Mucosa of rectum (tissue), 2 donors: Measurements from ENCODE around the gene VAV2.

Experiments used
- H3K27ac ChIP-seq, 2 donors: one replicate each; pipeline ENCODE4 v1.7.0; 2013; ENCODE audit warnings: inconsistent platforms in 2 of 2, low read depth in 2 of 2, low read length in 2 of 2
- H3K27me3 ChIP-seq, 2 donors: one replicate each; pipeline ENCODE4 v1.7.0; 2013; ENCODE audit warnings: low read length in 2 of 2; ENCODE audit not compliant: control insufficient read depth in 2 of 2, insufficient read depth in 2 of 2
- H3K36me3 ChIP-seq, 2 donors: one replicate each; pipeline ENCODE4 v1.7.0; 2013; ENCODE audit warnings: low read length in 2 of 2; ENCODE audit not compliant: control insufficient read depth in 2 of 2, insufficient read depth in 2 of 2
- H3K4me1 ChIP-seq, 2 donors: one replicate each; pipeline ENCODE4 v1.7.0; 2013; ENCODE audit warnings: low read length in 2 of 2, mild to moderate bottlenecking in 1 of 2; ENCODE audit not compliant: control insufficient read depth in 2 of 2, insufficient read depth in 2 of 2
- H3K4me3 ChIP-seq, 2 donors: one replicate each; pipeline ENCODE4 v1.7.0; 2013; ENCODE audit warnings: low read length in 2 of 2
- H3K9ac ChIP-seq, 2 donors: one replicate each; pipeline ENCODE4 v1.7.0; 2013; ENCODE audit warnings: low read length in 2 of 2, low read depth in 1 of 2, mild to moderate bottlenecking in 1 of 2
- H3K9me3 ChIP-seq, 2 donors: one replicate each; pipeline ENCODE4 v1.7.0; 2013; ENCODE audit warnings: low read length in 2 of 2; ENCODE audit not compliant: control insufficient read depth in 2 of 2
- donor health status: healthy.
- donor health status: Normal muscosa, but diverticular disease.

The VAV2 gene

DNA sequence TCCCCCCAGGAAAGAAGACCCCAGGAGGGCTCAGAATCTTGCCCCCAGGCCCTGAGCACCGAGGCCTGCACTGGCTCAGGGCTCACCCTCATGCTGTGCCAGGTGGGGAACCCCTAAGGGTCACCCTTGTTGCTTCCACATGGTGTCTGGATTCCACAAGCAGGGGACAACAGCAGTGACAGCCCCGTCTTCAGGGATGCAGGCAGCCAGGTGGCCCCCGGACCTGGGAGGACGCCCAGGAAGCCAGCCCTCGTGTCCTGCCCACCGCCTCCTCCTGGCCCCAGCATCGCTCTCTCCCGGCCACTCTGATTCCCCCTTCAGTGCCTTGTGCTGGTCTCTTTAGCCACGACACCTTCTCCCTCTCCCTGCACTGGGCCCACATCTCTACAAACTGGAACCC, 194.0 kb downstream of the VAV2 start:
- Histone ChIP-seq H3K27ac (no peak overlapping the region), H3K27me3 (no peaks in the 10 kb centered on the region), H3K9ac (no peak overlapping the region), H3K36me3 (peaks cover 0 to 14% of the 10 kb centered on the region in 2 donors), H3K4me1 (no peaks in the 10 kb centered on the region), H3K9me3 (no peaks in the 10 kb centered on the region), H3K4me3 (no peak overlapping the region)

DNA sequence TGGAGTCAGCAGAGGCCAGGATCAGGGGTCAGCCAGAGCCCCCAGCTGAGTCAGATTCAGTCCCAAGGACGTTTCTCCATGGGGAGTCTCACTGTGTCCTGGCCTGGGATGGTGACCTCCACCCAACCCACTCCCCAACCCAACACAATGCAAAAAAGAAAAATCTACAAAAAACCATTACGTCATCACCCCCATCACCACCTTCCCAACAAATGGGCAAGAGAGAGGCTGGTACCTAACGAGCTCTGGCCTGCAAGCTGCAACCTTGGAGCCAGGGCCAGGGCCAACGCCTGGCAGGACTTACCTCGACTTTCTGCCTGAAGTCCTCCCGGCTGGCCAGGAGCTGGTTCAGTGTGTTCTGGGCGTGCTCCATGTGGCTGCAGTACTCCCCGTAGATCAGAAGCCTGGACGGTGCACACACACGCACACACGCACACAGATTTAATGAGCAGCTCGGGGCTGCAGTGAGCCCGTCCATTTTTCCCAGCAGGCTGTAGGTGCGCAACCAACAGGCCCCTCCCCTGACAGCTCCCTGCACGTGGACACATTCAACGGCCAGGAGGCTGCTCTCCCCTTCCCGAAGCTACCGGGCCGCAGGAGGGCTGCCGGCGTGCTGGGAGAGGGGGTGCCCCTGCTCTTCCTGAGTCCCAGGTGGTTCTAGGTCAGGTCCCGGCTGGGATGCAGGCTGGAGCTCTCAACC, 194.6 kb downstream of the VAV2 start:
- H3K36me3 ChIP-seq = peaks cover 0 to 14% of the 10 kb centered on the region in 2 donors
- no peak overlapping the region for H3K9ac ChIP-seq

DNA sequence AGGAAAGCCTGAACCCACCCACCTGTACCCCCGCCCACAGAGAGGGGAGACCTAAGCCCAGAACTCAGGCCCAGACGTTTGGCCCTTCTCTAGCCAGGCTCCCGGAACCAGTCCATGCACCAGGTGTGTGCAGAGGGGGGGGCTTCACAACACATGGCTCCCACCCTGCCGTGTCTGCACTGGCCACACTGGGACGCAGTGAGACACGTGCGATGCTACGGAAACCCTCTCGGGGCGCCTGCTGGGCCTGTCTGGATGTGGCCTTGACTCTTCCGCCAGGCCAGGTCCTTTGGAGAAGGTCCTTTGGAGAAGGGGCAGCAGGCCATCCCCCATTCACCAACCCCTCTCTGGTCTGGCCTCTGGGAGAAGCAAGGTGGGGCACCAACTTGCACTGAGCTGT, 195.6 kb downstream of the VAV2 start:
- H3K36me3 ChIP-seq = peaks cover 6 to 14% of the 10 kb centered on the region in 2 donors
- H3K4me1 ChIP-seq = no peaks in the 10 kb centered on the region
- H3K9ac ChIP-seq = no peak overlapping the region
- no peaks in the 10 kb centered on the region for H3K9me3 ChIP-seq
- H3K27ac ChIP-seq = no peak overlapping the region
- H3K27me3 ChIP-seq = no peaks in the 10 kb centered on the region
- no peak overlapping the region for H3K4me3 ChIP-seq

More for the DNA sequence above, 194.6 kb downstream of the VAV2 start:
- H3K4me1 ChIP-seq = no peaks in the 10 kb centered on the region
- H3K4me3 ChIP-seq = no peak overlapping the region
- H3K27me3 ChIP-seq = no peaks in the 10 kb centered on the region
- no peak overlapping the region for H3K27ac ChIP-seq
- no peaks in the 10 kb centered on the region for H3K9me3 ChIP-seq

DNA sequence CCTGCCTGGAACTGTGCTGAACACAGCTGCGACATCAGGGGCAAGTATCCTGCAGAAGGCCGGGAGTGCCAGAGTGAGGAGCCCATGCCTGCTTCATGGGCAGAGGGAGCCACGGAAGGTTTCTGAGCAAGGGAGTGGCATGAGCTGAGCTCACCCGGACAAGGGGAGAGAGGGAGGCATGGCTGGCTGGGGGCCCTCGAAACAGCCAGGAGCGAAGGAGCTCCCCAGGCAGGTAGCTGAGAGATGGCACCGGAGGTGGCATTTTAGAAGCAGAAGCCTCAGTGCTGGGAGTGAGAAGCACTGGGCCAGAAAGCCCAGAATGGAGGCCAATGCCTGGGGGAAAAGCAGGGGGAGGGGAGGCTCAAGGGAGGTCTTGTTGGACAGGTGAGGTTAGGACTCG, 197.1 kb downstream of the VAV2 start:
- Histone ChIP-seq H3K4me3 (no peak overlapping the region), H3K27me3 (no peaks in the 10 kb centered on the region)

DNA sequence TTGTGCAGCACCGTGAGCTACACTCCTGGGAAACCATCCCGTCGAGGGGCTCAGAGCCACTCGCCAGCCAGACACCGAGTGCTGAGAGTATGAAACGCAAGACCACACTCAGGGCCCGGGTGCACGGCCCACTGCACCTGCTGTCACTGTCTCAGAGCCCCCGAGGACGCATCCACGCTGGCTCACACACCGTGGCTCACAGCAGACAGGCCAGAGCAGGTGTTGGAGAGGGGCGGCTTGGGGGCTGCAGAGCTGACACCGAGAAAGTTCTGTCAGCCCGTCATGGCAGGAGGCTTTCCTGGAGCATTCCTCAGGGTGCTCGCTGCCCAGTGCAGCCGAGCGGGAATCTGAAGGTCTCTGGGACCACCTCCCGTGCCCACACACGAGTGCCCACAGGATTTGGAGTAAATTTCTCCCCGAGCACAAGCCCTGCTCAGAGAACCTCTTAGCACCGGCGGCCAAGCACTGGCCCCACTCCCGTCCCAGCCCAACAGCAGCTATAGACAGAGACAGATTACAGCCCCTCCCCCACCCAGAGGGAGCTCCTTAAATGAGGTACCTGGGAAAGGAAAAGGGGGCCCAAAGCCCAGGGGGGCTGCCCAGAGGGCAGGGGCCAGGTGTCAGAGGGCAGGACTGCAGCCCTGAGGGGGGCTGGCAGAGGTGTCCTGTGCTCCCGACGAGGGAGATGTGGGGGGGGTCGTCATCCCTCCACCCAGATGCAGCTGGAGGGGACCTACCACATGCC, 197.9 kb downstream of the VAV2 start:
- peaks cover 3 to 8% of the 10 kb centered on the region in 2 donors for H3K4me1 ChIP-seq
- H3K27me3 ChIP-seq = no peaks in the 10 kb centered on the region
- no peak overlapping the region for H3K27ac ChIP-seq
- H3K4me3 ChIP-seq = no peak overlapping the region
- H3K9me3 ChIP-seq = no peaks in the 10 kb centered on the region
- no peak overlapping the region for H3K9ac ChIP-seq
- H3K36me3 ChIP-seq = peaks cover 7 to 14% of the 10 kb centered on the region in 2 donors

More for the DNA sequence above, 197.1 kb downstream of the VAV2 start:
- Histone ChIP-seq H3K9me3 (no peaks in the 10 kb centered on the region), H3K9ac (no peak overlapping the region), H3K4me1 (peaks cover 0 to under 1% of the 10 kb centered on the region in 2 donors), H3K27ac (no peak overlapping the region), H3K36me3 (peaks cover 7 to 14% of the 10 kb centered on the region in 2 donors)

DNA sequence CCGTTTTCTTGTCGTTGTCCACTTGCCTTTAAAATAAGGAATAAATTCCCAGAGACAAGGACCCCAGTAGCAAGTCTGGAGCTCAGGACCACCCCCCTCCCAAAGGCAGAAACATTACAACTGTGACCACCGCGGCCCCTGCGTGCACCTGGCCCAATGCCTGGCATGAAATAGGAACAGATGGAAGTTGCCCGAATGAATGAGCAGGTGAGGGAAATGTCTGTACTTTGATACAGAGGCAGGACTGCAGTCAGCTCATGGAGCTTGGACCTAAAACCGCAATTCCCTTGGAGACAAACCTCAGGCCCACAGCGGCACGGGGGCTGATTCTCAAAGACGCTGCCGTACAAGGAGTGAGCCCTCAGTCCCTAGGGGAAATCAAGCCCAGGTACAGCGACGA, 198.7 kb downstream of the VAV2 start:
- H3K4me3 ChIP-seq = no peak overlapping the region
- H3K9me3 ChIP-seq = no peaks in the 10 kb centered on the region
- H3K36me3 ChIP-seq = peaks cover 7 to 11% of the 10 kb centered on the region in 2 donors
- H3K27ac ChIP-seq = no peak overlapping the region
- H3K9ac ChIP-seq = no peak overlapping the region
- H3K27me3 ChIP-seq = no peaks in the 10 kb centered on the region
- peaks cover 10 to 15% of the 10 kb centered on the region in 2 donors for H3K4me1 ChIP-seq

DNA sequence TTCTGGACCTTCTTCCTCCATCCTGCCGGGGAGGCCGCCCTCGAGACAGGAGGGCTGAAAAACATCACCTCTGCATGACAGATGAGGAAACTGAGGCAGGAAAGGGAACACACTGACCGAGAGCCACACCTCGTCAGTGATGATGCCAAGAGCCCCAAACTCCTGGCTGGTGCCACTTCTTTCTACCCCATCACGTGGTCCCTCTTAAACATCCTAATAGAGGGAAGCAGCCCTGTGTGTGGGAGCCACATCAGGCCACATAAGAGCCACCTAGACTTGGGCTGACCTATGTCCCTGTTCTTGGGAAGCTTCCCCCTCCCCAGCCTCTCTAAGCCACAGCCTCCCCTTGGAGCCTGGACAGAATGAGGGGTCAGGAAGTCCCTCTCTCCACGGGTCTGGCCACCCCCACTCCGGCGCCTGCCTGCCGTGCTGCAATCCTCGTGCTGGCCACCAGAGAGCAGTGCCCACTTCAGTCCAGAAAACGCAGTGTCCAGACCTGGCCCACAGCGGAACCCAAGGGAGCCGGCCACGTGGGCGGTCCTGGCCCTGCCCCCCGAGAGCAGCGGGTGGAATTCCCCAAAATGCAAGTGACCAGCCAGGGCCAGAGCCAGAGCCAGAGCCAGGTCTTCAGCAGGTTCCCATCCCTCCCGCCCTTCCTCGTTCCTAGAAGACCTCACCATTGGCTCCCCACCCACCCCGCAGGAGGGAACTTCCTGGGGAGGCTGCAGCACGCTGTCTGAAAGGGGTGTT, 199.2 kb downstream of the VAV2 start:
- Histone ChIP-seq H3K4me1 (peaks cover 16 to 21% of the 10 kb centered on the region in 2 donors), H3K36me3 (peaks cover 7 to 11% of the 10 kb centered on the region in 2 donors), H3K9ac (no peak overlapping the region), H3K27me3 (no peaks in the 10 kb centered on the region), H3K4me3 (no peak overlapping the region), H3K27ac (no peak overlapping the region), H3K9me3 (no peaks in the 10 kb centered on the region)

DNA sequence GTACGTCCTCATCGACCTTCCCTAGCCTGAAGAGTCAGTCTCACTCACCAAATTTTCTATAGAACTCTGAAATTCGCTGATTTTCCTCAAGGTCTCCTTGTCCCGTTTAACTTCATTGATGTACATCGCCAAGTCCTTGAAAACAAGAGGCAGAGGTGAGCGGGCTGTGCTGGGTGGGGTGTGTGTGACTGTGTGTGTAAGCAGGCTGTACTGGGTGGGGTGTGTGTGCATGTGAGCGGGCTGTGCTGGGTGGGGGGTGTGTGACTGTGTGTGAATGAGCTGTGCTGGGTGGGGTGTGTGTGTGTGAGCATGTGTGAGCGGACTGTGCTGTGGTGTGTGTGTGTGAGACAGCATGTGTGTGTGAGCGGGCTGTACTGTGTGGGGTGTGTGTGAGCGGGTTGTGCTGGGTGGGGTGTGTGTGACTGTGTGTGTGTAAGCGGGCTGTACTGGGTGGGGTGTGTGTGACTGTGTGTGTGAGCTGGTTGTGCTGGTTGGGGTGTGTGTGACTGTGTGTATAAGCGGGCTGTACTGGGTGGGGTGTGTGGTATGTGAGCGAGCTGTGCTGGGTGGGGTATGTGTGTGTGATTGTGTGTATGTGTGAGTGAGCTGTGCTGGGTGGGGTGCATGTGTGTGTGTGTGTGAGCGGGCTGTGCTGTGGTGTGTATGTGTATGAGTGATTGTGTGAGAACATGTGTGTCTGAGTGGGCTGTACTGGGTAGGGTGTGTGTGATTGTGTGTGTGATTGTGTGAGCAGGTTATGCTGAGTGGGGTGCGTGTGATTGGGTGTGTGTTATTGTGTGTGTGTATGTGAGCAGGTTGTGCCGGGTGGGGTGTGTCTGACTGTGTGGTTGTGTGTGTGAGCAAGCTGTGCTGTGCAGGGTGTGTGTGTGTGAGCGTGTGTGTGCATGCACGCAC, 200.1 kb downstream of the VAV2 start:
- Histone ChIP-seq H3K4me1 (peaks cover 24 to 26% of the 10 kb centered on the region in 2 donors), H3K9me3 (no peaks in the 10 kb centered on the region), H3K27ac (no peak overlapping the region), H3K9ac (no peak overlapping the region), H3K36me3 (peaks cover 7 to 8% of the 10 kb centered on the region in 2 donors), H3K27me3 (no peaks in the 10 kb centered on the region), H3K4me3 (no peak overlapping the region)

DNA sequence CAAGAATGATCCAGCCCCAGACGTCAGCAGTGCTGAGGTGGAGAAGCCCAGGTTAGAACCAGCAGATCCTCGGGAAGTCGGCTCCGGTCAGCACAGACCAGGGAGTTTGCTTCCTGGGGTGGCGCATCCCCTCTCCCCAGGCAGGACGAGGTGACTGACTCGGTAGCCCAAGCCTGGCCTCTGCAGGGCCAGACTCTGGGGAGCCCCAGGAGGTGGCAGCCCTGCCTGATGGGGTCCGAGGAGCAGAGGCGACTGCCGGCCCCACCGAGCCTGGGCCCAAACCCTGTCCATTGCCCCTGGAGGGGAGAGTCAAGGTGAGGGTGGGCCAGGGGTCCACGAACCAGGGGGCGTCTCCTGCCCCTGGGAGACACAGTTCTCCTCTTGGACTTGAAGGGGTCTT, 201.1 kb downstream of the VAV2 start:
- no peak overlapping the region for H3K4me3 ChIP-seq
- no peak overlapping the region for H3K27ac ChIP-seq
- H3K4me1 ChIP-seq = peaks cover 24 to 26% of the 10 kb centered on the region in 2 donors
- no peaks in the 10 kb centered on the region for H3K27me3 ChIP-seq
- no peak overlapping the region for H3K9ac ChIP-seq
- peaks cover 8 to 9% of the 10 kb centered on the region in 2 donors for H3K36me3 ChIP-seq
- H3K9me3 ChIP-seq = no peaks in the 10 kb centered on the region
